Prostate gland (tissue), 2 donors: Measurements from ENCODE around the gene WDR35.

Source experiments
- CTCF ChIP-seq, 4 experiments: fragments of 200-600 bp in 2 of 4; fragments of 450-650 bp in 2 of 4; sonication (generic) in 2 of 4; IDR thresholded peaks; 1 replicate in 3 of 4; 2 replicates in 1 of 4; pipeline ENCODE4 v1.5.1; 2016 to 2019; ENCODE audit warnings: antibody characterized with exemption in 4 of 4, mild to moderate bottlenecking in 2 of 4, moderate library complexity in 2 of 4
- POLR2A ChIP-seq: fragments of 450-650 bp; IDR thresholded peaks from one replicate; pipeline ENCODE4 v1.6.1; 2016; ENCODE audit warnings: antibody characterized with exemption, mild to moderate bottlenecking
- POLR2AphosphoS5 ChIP-seq: sonication (generic); formaldehyde crosslinking; IDR thresholded peaks from one replicate; pipeline ENCODE4 v1.6.1; 2017; ENCODE audit warnings: antibody characterized with exemption

DNA sequence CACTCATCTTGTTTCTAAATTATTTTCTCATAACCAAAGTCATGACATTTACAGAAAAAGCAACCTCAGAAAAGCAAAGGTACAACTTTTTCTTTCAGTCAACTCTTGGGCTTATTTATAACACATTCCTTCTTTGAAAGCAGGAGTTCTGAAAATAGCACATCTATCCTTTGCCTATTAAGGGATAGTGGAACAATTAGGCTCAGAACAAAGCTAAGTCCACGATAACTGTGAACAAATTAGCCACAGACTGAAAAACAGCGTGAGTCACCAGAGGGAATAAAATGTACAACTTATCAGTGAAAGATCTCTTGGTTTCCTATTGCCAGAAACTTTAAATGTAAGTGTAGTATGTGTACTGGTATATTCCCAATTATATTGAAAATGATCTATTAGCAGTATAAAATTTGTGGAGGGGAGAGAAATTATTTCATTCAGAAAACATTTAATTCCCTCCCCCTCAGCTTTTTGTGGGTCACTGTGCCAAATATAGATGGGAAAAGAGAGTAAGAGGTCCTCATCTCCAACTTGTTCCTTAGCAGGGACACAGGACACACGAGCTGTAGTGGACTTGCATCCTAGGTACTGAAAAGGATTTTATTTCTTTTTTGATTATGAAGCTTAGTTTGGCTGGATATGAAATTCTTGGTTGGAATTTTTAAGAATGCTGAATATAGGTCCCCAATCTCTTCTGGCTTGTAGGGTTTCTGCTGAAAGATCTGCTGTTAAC lies 38.0 kb upstream of the WDR35 start:
- TF ChIP-seq CTCF (IDR thresholded peaks at IDR 0.05): no peak
- no peak for TF ChIP-seq POLR2A
- TF ChIP-seq POLR2AphosphoS5: peak; percentile 19
